Measurements from ENCODE around the gene SMU1.

DNA sequence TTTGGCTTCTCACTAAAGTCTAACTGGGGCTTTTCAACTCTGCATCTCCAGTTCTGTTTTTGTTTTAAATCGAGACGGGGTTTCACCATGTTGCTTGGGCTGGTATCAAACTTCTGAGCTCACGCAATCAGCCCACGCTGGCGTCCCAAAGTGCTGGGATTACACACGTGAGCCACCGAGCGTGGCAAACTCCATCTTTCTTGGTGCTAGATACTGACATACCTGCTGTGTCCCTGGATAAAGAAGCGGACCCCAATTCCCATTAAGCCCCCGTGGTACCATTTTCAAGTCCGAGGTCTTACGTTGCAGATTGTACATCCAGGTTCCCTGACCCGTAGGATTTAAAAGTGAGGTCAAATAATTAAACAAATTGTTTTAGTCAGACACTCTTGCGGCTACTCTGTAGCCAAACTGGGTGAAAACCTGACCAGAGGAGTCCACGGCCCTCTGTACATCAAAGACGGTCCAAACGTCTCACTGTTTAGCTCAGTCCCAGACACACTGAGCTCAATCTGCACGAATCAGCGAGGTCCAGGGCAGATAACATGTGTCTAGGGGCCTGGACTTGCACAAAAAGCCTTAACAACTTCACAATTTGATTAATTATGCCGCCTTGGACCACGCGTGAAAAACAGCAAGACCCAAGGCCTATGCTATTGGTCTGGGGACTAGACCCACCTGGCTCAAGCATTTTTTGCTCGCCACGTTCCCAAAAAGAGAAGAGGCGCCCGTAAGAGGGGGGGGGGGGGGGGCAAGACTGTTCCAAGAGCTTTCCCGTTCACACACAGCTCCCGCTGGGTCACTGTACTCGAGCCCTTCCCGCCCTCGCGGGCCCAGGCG, 52.1 kb downstream of the SMU1 start:
- TF ChIP-seq, protein P1, sequence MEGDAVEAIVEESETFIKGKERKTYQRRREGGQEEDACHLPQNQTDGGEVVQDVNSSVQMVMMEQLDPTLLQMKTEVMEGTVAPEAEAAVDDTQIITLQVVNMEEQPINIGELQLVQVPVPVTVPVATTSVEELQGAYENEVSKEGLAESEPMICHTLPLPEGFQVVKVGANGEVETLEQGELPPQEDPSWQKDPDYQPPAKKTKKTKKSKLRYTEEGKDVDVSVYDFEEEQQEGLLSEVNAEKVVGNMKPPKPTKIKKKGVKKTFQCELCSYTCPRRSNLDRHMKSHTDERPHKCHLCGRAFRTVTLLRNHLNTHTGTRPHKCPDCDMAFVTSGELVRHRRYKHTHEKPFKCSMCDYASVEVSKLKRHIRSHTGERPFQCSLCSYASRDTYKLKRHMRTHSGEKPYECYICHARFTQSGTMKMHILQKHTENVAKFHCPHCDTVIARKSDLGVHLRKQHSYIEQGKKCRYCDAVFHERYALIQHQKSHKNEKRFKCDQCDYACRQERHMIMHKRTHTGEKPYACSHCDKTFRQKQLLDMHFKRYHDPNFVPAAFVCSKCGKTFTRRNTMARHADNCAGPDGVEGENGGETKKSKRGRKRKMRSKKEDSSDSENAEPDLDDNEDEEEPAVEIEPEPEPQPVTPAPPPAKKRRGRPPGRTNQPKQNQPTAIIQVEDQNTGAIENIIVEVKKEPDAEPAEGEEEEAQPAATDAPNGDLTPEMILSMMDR (IDR thresholded peaks at IDR 0.05; ENCODE audit: insufficient read depth, low read depth, low read length) = no peak
- TF ChIP-seq EZH2 (IDR thresholded peaks at IDR 0.05; ENCODE audit: insufficient read depth, low read length) = no peak
